Heart right ventricle (tissue), 16 donors: ENCODE measurements around the gene NCKAP1. TPM values are rescaled to one million over a fixed set of nuclear protein-coding genes. Genes with fewer than 3 reads are reported as not detected.

Experiments used
- ATAC-seq, 8 donors: fragments of 200-7000 bp; cut with Tn5 transposase; one replicate each; pipeline ENCODE4 v1.9.1; 2020; ENCODE audit warnings: mild to moderate bottlenecking in 8 of 8, moderate library complexity in 8 of 8, moderate number of reproducible peaks in 1 of 8
- DNase-seq, 2 donors: peaks; one replicate each; pipeline ENCODE4 v3.0.0-alpha.2; 2020
- H3K27ac ChIP-seq, 10 donors: fragments of 200-600 bp; sonication (generic) in 2 of 10; one replicate each; pipeline versions ENCODE4 v1.5.0 to v1.8.0; 2020 to 2022; ENCODE audit warnings: mild to moderate bottlenecking in 3 of 10
- H3K27me3 ChIP-seq, 7 donors: fragments of 200-600 bp; one replicate each; pipeline ENCODE4 v1.8.0; 2021 to 2022; ENCODE audit warnings: mild to moderate bottlenecking in 2 of 7
- H3K36me3 ChIP-seq, 9 donors: fragments of 200-600 bp; sonication (generic) in 1 of 9; one replicate each; pipeline versions ENCODE4 v1.5.0 to v1.8.0; 2020 to 2022; ENCODE audit warnings: mild to moderate bottlenecking in 2 of 9
- H3K4me1 ChIP-seq, 9 donors: fragments of 200-600 bp; sonication (generic) in 1 of 9; one replicate each; pipeline versions ENCODE4 v1.5.0 to v1.8.0; 2020 to 2022; ENCODE audit warnings: mild to moderate bottlenecking in 4 of 9
- H3K4me3 ChIP-seq, 10 donors: fragments of 200-600 bp; sonication (generic) in 2 of 10; one replicate each; pipeline versions ENCODE4 v1.5.0 to v1.8.0; 2020 to 2022; ENCODE audit warnings: mild to moderate bottlenecking in 7 of 10, moderate library complexity in 2 of 10
- H3K9me3 ChIP-seq, 11 donors: fragments of 200-600 bp in 10 of 11; sonication (generic) in 2 of 11; one replicate each; pipeline versions ENCODE4 v1.5.0 to v1.8.0; 2013 to 2022; ENCODE audit warnings: mild to moderate bottlenecking in 2 of 11, control low read depth in 1 of 11, moderate library complexity in 1 of 11
- CTCF ChIP-seq, 9 donors: fragments of 200-600 bp; sonication (generic) in 2 of 9; IDR thresholded peaks; one replicate each; pipeline versions ENCODE4 v1.5.0 to v1.8.0; 2021 to 2022; ENCODE audit warnings: antibody characterized with exemption in 9 of 9, mild to moderate bottlenecking in 5 of 9, moderate library complexity in 1 of 9
- WGBS, 2 donors: extraction: QIAGEN DNeasy Blood & Tissue Kit; methylation state at CpG; one replicate each; pipeline ENCODE4 v1.1.7; 2013; ENCODE audit warnings: inconsistent platforms in 1 of 2; 5-methylcytosine and 5-hydroxymethylcytosine counted together
- intact Hi-C, 10 donors: fragments of 100-400 bp; cut with DNase I; formaldehyde crosslinking; loops; one replicate each; pipeline versions ENCODE4 v1.11.1 to v1.14.2; 2022
- polyA plus RNA-seq, 2 donors: library from polyadenylated mRNA; stranded (reverse); fragments of 200-250 nt; gene quantifications; one replicate each; pipeline ENCODE4 v1.2.3, GENCODE V29; 2013
- total RNA-seq, 10 donors: library from RNA; stranded (reverse); fragmentation: NEBNext Ultra II Directional in 3 of 10; extraction: Animal tissue kit (Norgen Biotek cat#: 25700) in 3 of 10; gene quantifications; one replicate each; pipeline versions ENCODE4 v1.2.1 to v1.2.4, GENCODE V29; 2021 to 2023
- donor health status: Arrhythmogenic right ventricular cardiomyopathy.
- donor health status: ischemic (EF 13 %, LVEDD 7.1; RV severe dilation, severe dysfunction).
- donor health status: healthy with polysubstance abuse.
- donor health status: DM: no; HTN: yes; CAD: no.
- donor health status: DM: no; HTN: no; CAD: no.
- donor health status: ischemic (EF 25% LVEDD 6.9; RV normal size, moderate dysfunction).
- donor health status: ischemic (EF 25% LVEDD 5.7; RV mildly dilated, moderate dysfunction).
- donor health status: healthy.
- donor health status: DM: yes; HTN: yes; CAD: no.
- donor health status: Ischemic cardiomyopathy.
- donor health status: ischemic (EF 35%, LVEDD 5.7; RV mildly dilated, moderate dysfunction).
- donor health status: nonischemic (EF 11% LVEDD 7.7; RV severe dilation, severe dysfunction).
- donor health status: DM: yes; HTN: yes; CAD: no.
- donor health status: PGD.
- donor health status: ischemic (EF 29% LVEDD 5.4; RV normal size, mild dysfunction).
- donor health status: nonischemic (EF 23%, LVEDD 6.1; RV moderate dilation, normal function).

The NCKAP1 gene
- total and polyA plus RNA-seq, 12 donors: 35.3 to 153 (median 124) TPM

DNA sequence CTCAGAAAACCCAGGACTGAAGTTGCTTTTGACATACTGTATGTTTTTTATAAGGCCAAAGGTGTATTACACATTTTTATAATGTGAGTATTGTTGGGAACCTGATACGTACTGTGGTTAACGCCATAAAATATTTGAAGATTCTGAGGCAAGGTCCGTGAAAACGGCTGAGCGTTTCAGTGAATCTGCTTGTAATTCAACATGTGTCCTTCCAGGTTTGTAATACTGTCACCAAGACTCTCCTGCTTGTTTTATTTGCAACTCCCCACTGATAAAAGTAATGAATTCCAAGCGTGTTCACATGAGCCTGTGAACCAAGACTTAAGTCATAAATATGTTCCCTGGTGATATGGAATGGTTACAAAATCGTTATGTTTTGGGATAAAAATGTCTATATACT is 148.0 kb downstream of the NCKAP1 start:
- no peak for TF ChIP-seq CTCF (IDR thresholded peaks at IDR 0.05)
- DNase-seq: no peak
- intact Hi-C loops: no loop called here
- H3K4me3 ChIP-seq: no peak overlapping the region
- WGBS, 2 donors: 87 to 96% methylated on average over 7 of the region's 7 CpGs
- H3K36me3 ChIP-seq: no peaks in the 10 kb centered on the region
- no peak for ATAC-seq
- no peaks in the 10 kb centered on the region for H3K4me1 ChIP-seq
- no peak overlapping the region for H3K27ac ChIP-seq
- no peaks in the 10 kb centered on the region for H3K27me3 ChIP-seq
- peaks cover 0 to 3% (median 0%) of the 10 kb centered on the region in 11 donors for H3K9me3 ChIP-seq

- intact Hi-C loops: no loop called here
- no peaks in the 10 kb centered on the region for H3K27me3 ChIP-seq
- no peak for ATAC-seq
- WGBS, 2 donors: 88 to 90% methylated on average over 4 of the region's 4 CpGs
- no peaks in the 10 kb centered on the region for H3K36me3 ChIP-seq
- no peak for DNase-seq
- H3K27ac ChIP-seq: no peak overlapping the region
- H3K4me3 ChIP-seq: no peak overlapping the region
- TF ChIP-seq CTCF (IDR thresholded peaks at IDR 0.05): no peak
- no peaks in the 10 kb centered on the region for H3K9me3 ChIP-seq
- H3K4me1 ChIP-seq: no peaks in the 10 kb centered on the region
Measured at GRCh38 chr2:182887753-182888415, 150.4 kb downstream of the NCKAP1 start.

- TF ChIP-seq CTCF (IDR thresholded peaks at IDR 0.05): no peak
- DNase-seq (no peak), ATAC-seq (no peak)
- WGBS, 2 donors: 76 to 79% methylated on average over 6 of the region's 6 CpGs
- no peaks in the 10 kb centered on the region for H3K9me3 ChIP-seq
- no peaks in the 10 kb centered on the region for H3K36me3 ChIP-seq
- intact Hi-C loops: no loop called here
- H3K4me1 ChIP-seq: no peaks in the 10 kb centered on the region
- H3K4me3 ChIP-seq: no peak overlapping the region
- no peak overlapping the region for H3K27ac ChIP-seq
- no peaks in the 10 kb centered on the region for H3K27me3 ChIP-seq
Measured at GRCh38 chr2:182887093-182887492, 151.2 kb downstream of the NCKAP1 start.

- Histone ChIP-seq H3K9me3 (peaks cover 0 to 8% (median 3%) of the 10 kb centered on the region in 11 donors), H3K27me3 (no peaks in the 10 kb centered on the region), H3K4me3 (no peak overlapping the region), H3K4me1 (no peaks in the 10 kb centered on the region), H3K27ac (no peak overlapping the region), H3K36me3 (no peaks in the 10 kb centered on the region)
- intact Hi-C loops: no loop called here
- 91 to 95% methylated on average over 1 of the region's 1 CpG for WGBS, 2 donors
- DNase-seq: no peak
- no peak for TF ChIP-seq CTCF (IDR thresholded peaks at IDR 0.05)
- ATAC-seq: no peak
Measured at GRCh38 chr2:182885771-182886170, 152.5 kb downstream of the NCKAP1 start.
